ENCODE results near the gene RTCA.
"Not testable (repeated sequence)": the region's sequence is repeated elsewhere in the genome, so short reads cannot be mapped to it uniquely, and the experiment has no call there.

Gene RTCA

GRCh38 chr1:100306735-100307313 is 40.8 kb downstream of the RTCA start:
- DNase-seq (ENCODE audit: insufficient read length, low spot score) = no peak

GRCh38 chr1:100308777-100309176 is 42.8 kb downstream of the RTCA start:
- no peak for TF ChIP-seq POLR2A (IDR thresholded peaks at IDR 0.05; ENCODE audit: low read depth, low read length)
- no peak for FAIRE-seq
- DNase-seq (ENCODE audit: insufficient read length, low spot score) = no peak

More at GRCh38 chr1:100306735-100307313, 40.8 kb downstream of the RTCA start:
- no peak for TF ChIP-seq POLR2A (IDR thresholded peaks at IDR 0.05; ENCODE audit: low read depth, low read length)
- FAIRE-seq = no peak

- DNase-seq (ENCODE audit: insufficient read length, low spot score) = no peak
- no peak for TF ChIP-seq POLR2A (IDR thresholded peaks at IDR 0.05; ENCODE audit: low read depth, low read length)
- no peak for FAIRE-seq
Measured at GRCh38 chr1:100309863-100310262, 43.8 kb downstream of the RTCA start.

GRCh38 chr1:100313382-100313781 is 47.4 kb downstream of the RTCA start:
- no peak for TF ChIP-seq POLR2A (IDR thresholded peaks at IDR 0.05; ENCODE audit: low read depth, low read length)
- DNase-seq (ENCODE audit: insufficient read length, low spot score) (no peak), FAIRE-seq (no peak)

GRCh38 chr1:100316622-100317021 is 50.6 kb downstream of the RTCA start:
- FAIRE-seq (no peak), DNase-seq (ENCODE audit: insufficient read length, low spot score) (no peak)
- no peak for TF ChIP-seq POLR2A (IDR thresholded peaks at IDR 0.05; ENCODE audit: low read depth, low read length)

- FAIRE-seq (no peak), DNase-seq (ENCODE audit: insufficient read length, low spot score) (no peak)
- no peak for TF ChIP-seq POLR2A (IDR thresholded peaks at IDR 0.05; ENCODE audit: low read depth, low read length)
Measured at GRCh38 chr1:100320311-100321099, 54.5 kb downstream of the RTCA start.

- FAIRE-seq (no peak), DNase-seq (ENCODE audit: insufficient read length, low spot score) (no peak)
- TF ChIP-seq POLR2A (IDR thresholded peaks at IDR 0.05; ENCODE audit: low read depth, low read length) = no peak
Measured at GRCh38 chr1:100321100-100321493, 55.1 kb downstream of the RTCA start.

- FAIRE-seq = no peak
- no peak for DNase-seq (ENCODE audit: insufficient read length, low spot score)
- no peak for TF ChIP-seq POLR2A (IDR thresholded peaks at IDR 0.05; ENCODE audit: low read depth, low read length)
Measured at GRCh38 chr1:100321506-100321905, 55.5 kb downstream of the RTCA start.

GRCh38 chr1:100322436-100323211 is 56.6 kb downstream of the RTCA start:
- DNase-seq (ENCODE audit: insufficient read length, low spot score) = no peak
- TF ChIP-seq POLR2A (IDR thresholded peaks at IDR 0.05; ENCODE audit: low read depth, low read length) = no peak
- no peak for FAIRE-seq

- no peak for FAIRE-seq
- no peak for DNase-seq (ENCODE audit: insufficient read length, low spot score)
- no peak for TF ChIP-seq POLR2A (IDR thresholded peaks at IDR 0.05; ENCODE audit: low read depth, low read length)
Measured at GRCh38 chr1:100323419-100324106, 57.5 kb downstream of the RTCA start.

- TF ChIP-seq POLR2A (IDR thresholded peaks at IDR 0.05; ENCODE audit: low read depth, low read length) = no peak
- no peak for DNase-seq (ENCODE audit: insufficient read length, low spot score)
- FAIRE-seq = no peak
Measured at GRCh38 chr1:100325415-100326324, 59.7 kb downstream of the RTCA start.

- not testable (repeated sequence) for FAIRE-seq; DNase-seq (ENCODE audit: insufficient read length, low spot score)
Measured at GRCh38 chr1:100326325-100326670, 60.3 kb downstream of the RTCA start.

GRCh38 chr1:100328133-100328532 is 62.1 kb downstream of the RTCA start:
- no peak for DNase-seq (ENCODE audit: insufficient read length, low spot score)
- TF ChIP-seq POLR2A (IDR thresholded peaks at IDR 0.05; ENCODE audit: low read depth, low read length) = no peak
- no peak for FAIRE-seq

- not testable (repeated sequence) for DNase-seq (ENCODE audit: insufficient read length, low spot score); FAIRE-seq
Measured at GRCh38 chr1:100331146-100331545, 65.1 kb downstream of the RTCA start.

Data from H54 (cell line).